Testis (tissue), 2 donors: ENCODE data around the gene CHCHD3.

ENCODE experiments used
- POLR2A ChIP-seq: fragments of 450-650 bp; IDR thresholded peaks from one replicate; pipeline ENCODE4 v1.6.1; 2017; ENCODE audit warnings: antibody characterized with exemption, mild to moderate bottlenecking, moderate library complexity
- TF ChIP-seq, protein P1 (sequence below), 3 experiments: fragments of 450-650 bp in 2 of 3; fragments of 200-600 bp in 1 of 3; sonication (generic) in 1 of 3; IDR thresholded peaks; one replicate each; pipeline ENCODE4 v1.5.1; 2016 to 2019; ENCODE audit warnings: antibody characterized with exemption in 3 of 3, mild to moderate bottlenecking in 2 of 3, moderate library complexity in 1 of 3

DNA sequence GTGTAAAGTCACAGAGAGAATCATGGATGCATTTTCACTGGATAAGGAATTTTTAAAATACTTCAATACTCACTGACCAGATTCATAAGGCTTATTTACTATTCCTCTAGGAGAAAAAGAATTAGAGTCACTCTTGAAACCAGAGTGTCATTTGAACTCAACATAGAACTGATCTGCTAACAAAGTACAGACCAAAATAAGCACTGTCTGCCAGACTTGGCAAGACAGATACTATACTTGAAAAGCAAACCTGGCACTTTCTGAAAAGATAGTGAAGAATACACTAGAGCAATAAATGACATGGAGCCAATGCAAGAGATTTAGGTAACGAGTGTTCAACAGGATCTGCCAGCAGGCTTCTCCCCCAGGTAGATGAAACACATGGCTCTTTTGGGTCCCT, 215.3 kb downstream of the CHCHD3 start:
- TF ChIP-seq, protein P1, sequence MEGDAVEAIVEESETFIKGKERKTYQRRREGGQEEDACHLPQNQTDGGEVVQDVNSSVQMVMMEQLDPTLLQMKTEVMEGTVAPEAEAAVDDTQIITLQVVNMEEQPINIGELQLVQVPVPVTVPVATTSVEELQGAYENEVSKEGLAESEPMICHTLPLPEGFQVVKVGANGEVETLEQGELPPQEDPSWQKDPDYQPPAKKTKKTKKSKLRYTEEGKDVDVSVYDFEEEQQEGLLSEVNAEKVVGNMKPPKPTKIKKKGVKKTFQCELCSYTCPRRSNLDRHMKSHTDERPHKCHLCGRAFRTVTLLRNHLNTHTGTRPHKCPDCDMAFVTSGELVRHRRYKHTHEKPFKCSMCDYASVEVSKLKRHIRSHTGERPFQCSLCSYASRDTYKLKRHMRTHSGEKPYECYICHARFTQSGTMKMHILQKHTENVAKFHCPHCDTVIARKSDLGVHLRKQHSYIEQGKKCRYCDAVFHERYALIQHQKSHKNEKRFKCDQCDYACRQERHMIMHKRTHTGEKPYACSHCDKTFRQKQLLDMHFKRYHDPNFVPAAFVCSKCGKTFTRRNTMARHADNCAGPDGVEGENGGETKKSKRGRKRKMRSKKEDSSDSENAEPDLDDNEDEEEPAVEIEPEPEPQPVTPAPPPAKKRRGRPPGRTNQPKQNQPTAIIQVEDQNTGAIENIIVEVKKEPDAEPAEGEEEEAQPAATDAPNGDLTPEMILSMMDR (IDR thresholded peaks at IDR 0.05), result no peak
- no peak for TF ChIP-seq POLR2A
